HL-60 (cell line): Measurements from ENCODE around the gene ARHGEF7.

ENCODE experiments used
- DNase-seq, 2 experiments: peaks; one replicate each; pipeline ENCODE4 v3.0.0-alpha.2; 2010 to 2020; ENCODE audit warnings: low read depth in 1 of 2, low spot score in 1 of 2
- H3K27ac ChIP-seq: fragments of 250-450 bp; sonication (Bioruptor Pico); replicated peaks from 2 replicates; pipeline ENCODE4 v1.5.1; 2020; ENCODE audit warnings: mild to moderate bottlenecking, moderate library complexity
- H3K27me3 ChIP-seq: fragments of 250-450 bp; sonication (Bioruptor Pico); 2 replicates; pipeline ENCODE4 v1.5.1; 2021; ENCODE audit warnings: mild to moderate bottlenecking, moderate library complexity; ENCODE audit not compliant: insufficient read depth, poor library complexity, severe bottlenecking
- H3K4me3 ChIP-seq: replicated peaks from 2 replicates; pipeline ENCODE4 v1.5.1; 2011; ENCODE audit warnings: mild to moderate bottlenecking, control low read depth, low read length; ENCODE audit not compliant: insufficient read depth
- GABPA ChIP-seq: IDR thresholded peaks from 2 replicates; pipeline ENCODE4 v1.6.1; 2012; ENCODE audit warnings: low read depth
- POLR2AphosphoS5 ChIP-seq: IDR thresholded peaks from 2 replicates; pipeline ENCODE4 v1.6.1; 2012; ENCODE audit warnings: low read depth
- SPI1 ChIP-seq: IDR thresholded peaks from 2 replicates; pipeline ENCODE4 v1.6.1; 2012; ENCODE audit warnings: low read depth, mild to moderate bottlenecking, borderline replicate concordance
- TF ChIP-seq, protein P1 (sequence below): IDR thresholded peaks from 2 replicates; pipeline ENCODE4 v1.6.1; 2012; ENCODE audit warnings: low read depth; ENCODE audit not compliant: insufficient replicate concordance
- TF ChIP-seq, protein P2 (sequence below): IDR thresholded peaks from one replicate; pipeline ENCODE4 v1.5.1; 2011; ENCODE audit warnings: low read length, control low read depth, inconsistent platforms; ENCODE audit not compliant: insufficient read depth

ARHGEF7 gene

DNA sequence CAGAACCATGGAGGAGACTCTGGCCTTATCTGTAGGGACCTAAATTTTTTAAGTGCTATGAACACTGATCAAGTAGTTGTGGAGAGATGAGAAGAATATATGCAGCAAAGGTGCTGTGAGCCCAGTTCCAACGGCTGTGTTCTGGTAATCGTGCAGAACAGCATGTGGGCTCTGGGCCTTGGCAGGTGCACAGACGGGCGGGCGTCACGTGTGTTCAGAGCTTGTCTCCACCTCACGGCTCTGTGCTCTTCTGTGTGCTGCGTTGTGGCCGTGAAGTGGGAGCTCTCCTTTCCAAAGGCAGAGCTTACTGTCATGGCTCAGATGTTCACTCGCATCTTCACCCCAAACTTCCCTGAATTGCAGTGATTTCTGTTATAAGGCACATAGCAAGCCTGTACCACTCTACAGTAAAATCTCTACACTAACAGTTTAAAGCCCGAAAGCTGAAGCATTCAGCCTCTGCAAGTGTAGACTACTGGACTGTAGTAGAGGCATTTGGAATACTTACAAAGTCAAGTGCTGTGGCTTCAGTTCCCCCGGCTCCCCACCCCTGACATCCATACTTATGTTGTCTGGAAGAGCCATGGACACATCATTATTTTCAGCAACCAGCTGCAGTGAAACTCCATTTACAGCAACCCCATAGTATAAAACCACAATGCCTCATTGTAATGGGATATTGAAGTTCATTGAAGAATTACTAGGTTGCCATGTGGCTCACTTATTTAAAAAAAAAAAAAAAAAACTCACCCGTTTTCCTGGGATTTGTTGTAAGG, 177.8 kb downstream of the ARHGEF7 start:
- no peak for DNase-seq
- Histone ChIP-seq H3K27ac (no peak overlapping the region), H3K4me3 (no peak overlapping the region), H3K27me3 (no peaks in the 10 kb centered on the region)
- no peak for TF ChIP-seq GABPA

DNA sequence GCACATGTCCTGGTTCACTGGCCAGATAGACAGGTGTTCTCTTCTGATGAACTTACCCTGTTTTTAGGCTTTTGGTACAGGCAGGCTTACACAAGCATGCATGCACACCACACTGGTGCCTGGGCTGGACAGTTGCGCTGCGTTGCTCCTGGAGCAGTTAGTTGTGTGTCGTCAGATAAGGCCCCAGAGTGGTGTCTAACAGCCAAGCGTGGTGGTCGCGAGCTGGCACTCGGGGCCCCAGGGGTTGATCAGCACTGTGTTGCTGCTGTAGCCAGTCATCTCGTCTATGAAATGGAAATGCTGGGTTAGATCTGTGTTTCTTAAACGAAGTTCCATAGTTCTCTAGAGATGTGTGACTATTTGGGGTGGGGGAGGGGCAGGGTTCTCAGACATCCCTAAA, 180.8 kb downstream of the ARHGEF7 start:
- Histone ChIP-seq H3K4me3 (no peak overlapping the region), H3K27ac (no peak overlapping the region), H3K27me3 (no peaks in the 10 kb centered on the region)
- DNase-seq: no peak
- TF ChIP-seq, protein P1, sequence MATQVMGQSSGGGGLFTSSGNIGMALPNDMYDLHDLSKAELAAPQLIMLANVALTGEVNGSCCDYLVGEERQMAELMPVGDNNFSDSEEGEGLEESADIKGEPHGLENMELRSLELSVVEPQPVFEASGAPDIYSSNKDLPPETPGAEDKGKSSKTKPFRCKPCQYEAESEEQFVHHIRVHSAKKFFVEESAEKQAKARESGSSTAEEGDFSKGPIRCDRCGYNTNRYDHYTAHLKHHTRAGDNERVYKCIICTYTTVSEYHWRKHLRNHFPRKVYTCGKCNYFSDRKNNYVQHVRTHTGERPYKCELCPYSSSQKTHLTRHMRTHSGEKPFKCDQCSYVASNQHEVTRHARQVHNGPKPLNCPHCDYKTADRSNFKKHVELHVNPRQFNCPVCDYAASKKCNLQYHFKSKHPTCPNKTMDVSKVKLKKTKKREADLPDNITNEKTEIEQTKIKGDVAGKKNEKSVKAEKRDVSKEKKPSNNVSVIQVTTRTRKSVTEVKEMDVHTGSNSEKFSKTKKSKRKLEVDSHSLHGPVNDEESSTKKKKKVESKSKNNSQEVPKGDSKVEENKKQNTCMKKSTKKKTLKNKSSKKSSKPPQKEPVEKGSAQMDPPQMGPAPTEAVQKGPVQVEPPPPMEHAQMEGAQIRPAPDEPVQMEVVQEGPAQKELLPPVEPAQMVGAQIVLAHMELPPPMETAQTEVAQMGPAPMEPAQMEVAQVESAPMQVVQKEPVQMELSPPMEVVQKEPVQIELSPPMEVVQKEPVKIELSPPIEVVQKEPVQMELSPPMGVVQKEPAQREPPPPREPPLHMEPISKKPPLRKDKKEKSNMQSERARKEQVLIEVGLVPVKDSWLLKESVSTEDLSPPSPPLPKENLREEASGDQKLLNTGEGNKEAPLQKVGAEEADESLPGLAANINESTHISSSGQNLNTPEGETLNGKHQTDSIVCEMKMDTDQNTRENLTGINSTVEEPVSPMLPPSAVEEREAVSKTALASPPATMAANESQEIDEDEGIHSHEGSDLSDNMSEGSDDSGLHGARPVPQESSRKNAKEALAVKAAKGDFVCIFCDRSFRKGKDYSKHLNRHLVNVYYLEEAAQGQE: no peak
- no peak for TF ChIP-seq GABPA
- no peak for TF ChIP-seq SPI1
- no peak for TF ChIP-seq POLR2AphosphoS5
- TF ChIP-seq, protein P2, sequence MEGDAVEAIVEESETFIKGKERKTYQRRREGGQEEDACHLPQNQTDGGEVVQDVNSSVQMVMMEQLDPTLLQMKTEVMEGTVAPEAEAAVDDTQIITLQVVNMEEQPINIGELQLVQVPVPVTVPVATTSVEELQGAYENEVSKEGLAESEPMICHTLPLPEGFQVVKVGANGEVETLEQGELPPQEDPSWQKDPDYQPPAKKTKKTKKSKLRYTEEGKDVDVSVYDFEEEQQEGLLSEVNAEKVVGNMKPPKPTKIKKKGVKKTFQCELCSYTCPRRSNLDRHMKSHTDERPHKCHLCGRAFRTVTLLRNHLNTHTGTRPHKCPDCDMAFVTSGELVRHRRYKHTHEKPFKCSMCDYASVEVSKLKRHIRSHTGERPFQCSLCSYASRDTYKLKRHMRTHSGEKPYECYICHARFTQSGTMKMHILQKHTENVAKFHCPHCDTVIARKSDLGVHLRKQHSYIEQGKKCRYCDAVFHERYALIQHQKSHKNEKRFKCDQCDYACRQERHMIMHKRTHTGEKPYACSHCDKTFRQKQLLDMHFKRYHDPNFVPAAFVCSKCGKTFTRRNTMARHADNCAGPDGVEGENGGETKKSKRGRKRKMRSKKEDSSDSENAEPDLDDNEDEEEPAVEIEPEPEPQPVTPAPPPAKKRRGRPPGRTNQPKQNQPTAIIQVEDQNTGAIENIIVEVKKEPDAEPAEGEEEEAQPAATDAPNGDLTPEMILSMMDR: no peak

DNA sequence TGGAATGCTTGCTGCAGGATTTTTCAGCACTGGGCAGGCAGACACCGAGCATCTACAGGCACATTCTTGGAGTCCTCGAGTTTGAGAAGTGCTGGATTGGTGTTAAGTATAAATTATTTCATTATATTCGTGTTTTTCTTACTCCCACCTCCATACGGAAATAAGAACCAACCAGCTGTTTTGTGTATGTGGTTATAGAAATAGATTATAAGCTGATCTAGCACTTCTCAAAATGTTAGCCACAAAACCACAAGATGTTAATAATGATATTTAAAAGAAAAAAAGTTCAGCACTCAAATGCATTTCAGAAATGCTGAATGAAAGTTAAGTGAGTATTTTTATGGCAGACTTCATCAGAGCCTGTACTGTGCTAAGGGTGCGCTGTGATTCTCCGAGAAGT, 181.3 kb downstream of the ARHGEF7 start:
- Histone ChIP-seq H3K4me3 (no peak overlapping the region), H3K27me3 (no peaks in the 10 kb centered on the region), H3K27ac (no peak overlapping the region)
- DNase-seq: no peak
- TF ChIP-seq, protein P1: no peak
- TF ChIP-seq, protein P2: no peak
- TF ChIP-seq SPI1 (no peak), POLR2AphosphoS5 (no peak), GABPA (no peak)

DNA sequence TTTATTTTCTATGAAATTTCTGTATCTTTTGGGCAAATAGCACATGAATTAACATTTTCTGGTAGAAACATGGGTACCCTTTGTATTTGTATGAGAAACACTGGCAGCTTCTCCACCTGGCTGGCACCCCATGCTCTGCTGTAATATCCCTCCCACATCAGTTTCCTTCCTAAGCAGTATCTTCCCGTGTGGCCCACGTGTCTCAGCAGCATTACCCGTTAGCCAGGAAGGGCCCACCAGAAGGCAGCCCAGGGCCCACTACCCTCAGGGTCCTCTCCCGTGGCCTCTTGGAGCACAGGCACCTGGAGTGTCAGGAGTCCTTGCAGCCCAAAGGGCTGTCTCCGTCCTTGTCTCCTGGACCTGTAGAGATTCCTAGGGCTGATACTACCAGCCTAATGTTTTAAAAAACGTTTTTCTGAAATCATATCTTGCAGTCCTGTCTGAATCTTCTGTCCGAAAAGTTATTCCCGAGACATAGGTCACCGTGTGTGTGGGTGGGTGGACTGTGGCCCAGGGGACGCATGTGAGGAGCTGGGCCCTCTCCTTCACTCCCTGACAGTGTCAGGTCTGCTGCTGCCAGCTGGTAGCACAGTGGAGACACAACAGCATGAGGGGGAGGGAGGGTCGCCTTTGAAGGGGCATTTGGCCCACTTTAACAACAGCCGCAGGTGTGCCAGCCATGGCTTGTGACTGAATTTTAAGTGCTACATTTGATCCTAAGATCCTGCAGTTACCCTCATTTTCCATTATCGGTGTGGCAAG, 183.3 kb downstream of the ARHGEF7 start:
- TF ChIP-seq, protein P1: no peak
- TF ChIP-seq SPI1 (no peak), POLR2AphosphoS5 (no peak), GABPA (no peak)
- H3K27me3 ChIP-seq: no peaks in the 10 kb centered on the region
- no peak for DNase-seq

More for the DNA sequence above, 183.3 kb downstream of the ARHGEF7 start:
- Histone ChIP-seq H3K4me3 (no peak overlapping the region), H3K27ac (no peak overlapping the region)
